Adrenal gland (tissue), 12 donors: ENCODE measurements around the gene PCDH9. TPM values are rescaled to one million over a fixed set of nuclear protein-coding genes. Genes with fewer than 3 reads are reported as not detected.
"Not testable (repeated sequence)": the region's sequence is repeated elsewhere in the genome, so short reads cannot be mapped to it uniquely, and the experiment has no call there.

ENCODE experiments used
- DNase-seq, 7 donors: peaks; one replicate each; pipeline ENCODE4 v3.0.0-alpha.2; 2019 to 2020
- H3K27ac ChIP-seq, 5 donors: fragments of 200-600 bp; sonication (generic) in 4 of 5; 1 replicate in 3 of 5; 2 replicates in 2 of 5; pipeline versions ENCODE4 v1.5.1 to v1.8.0; 2016 to 2020; ENCODE audit warnings: mild to moderate bottlenecking in 1 of 5
- H3K27me3 ChIP-seq: fragments of 200-600 bp; 2 replicates; pipeline ENCODE4 v1.8.0; 2021
- H3K36me3 ChIP-seq, 2 donors: fragments of 200-600 bp; replicated peaks in 1 of 2; 1 replicate in 1 of 2; 2 replicates in 1 of 2; pipeline versions ENCODE4 v1.5.1 to v1.8.0; 2018 to 2022
- H3K4me1 ChIP-seq, 2 donors: fragments of 200-600 bp; replicated peaks in 1 of 2; 1 replicate in 1 of 2; 2 replicates in 1 of 2; pipeline versions ENCODE4 v1.5.1 to v1.8.0; 2018 to 2021
- H3K4me3 ChIP-seq, 4 donors: fragments of 200-600 bp; sonication (generic) in 3 of 4; one replicate each; pipeline ENCODE4 v1.5.1; 2016 to 2018
- H3K9me3 ChIP-seq, 3 donors: fragments of 200-600 bp; sonication (generic) in 1 of 3; replicated peaks in 1 of 3; 1 replicate in 2 of 3; 2 replicates in 1 of 3; pipeline versions ENCODE4 v1.5.1 to v1.8.0; 2016 to 2021
- POLR2A ChIP-seq, 2 donors: fragments of 450-650 bp; IDR thresholded peaks; one replicate each; pipeline ENCODE4 v1.6.1; 2017; ENCODE audit warnings: antibody characterized with exemption in 2 of 2, mild to moderate bottlenecking in 2 of 2, moderate library complexity in 1 of 2
- WGBS, 4 donors: extraction: QIAGEN DNeasy Blood & Tissue Kit in 2 of 4; methylation state at CpG; one replicate each; pipeline versions ENCODE4 v1.1.5 to v1.1.7; 2013 to 2017; 5-methylcytosine and 5-hydroxymethylcytosine counted together
- intact Hi-C, 2 donors: fragments of 100-400 bp; cut with DNase I; formaldehyde crosslinking; loops; one replicate each; pipeline versions ENCODE4 v1.14.1 to v1.15.0; 2022 to 2023
- polyA plus RNA-seq, 3 donors: library from polyadenylated mRNA; stranded (reverse); fragments of 200-250 nt in 2 of 3; fragments of 350-450 nt in 1 of 3; fragmentation: Illumina TruSeq in 1 of 3; extraction: RNeasy Lipid Tissue Mini Kit (QIAGEN cat#74804) in 1 of 3; gene quantifications; one replicate each; pipeline ENCODE4 v1.2.3, GENCODE V29; 2013 to 2014
- total RNA-seq, 9 donors: library from RNA; depleted of rRNA in 4 of 9; stranded (reverse); fragments of >200 nt in 4 of 9; fragments of 120-200 nt in 1 of 9; fragmentation: NEBNext Ultra II Directional in 1 of 9; extraction: Animal tissue kit (Norgen Biotek cat#: 25700) in 1 of 9; gene quantifications; one replicate each; pipeline versions ENCODE4 v1.1.0 to v1.2.4, GENCODE V29; 2013 to 2023
- TF ChIP-seq, protein P1 (sequence below), 6 experiments: fragments of 450-650 bp in 4 of 6; fragments of 200-600 bp in 2 of 6; sonication (generic) in 1 of 6; IDR thresholded peaks; 1 replicate in 5 of 6; 2 replicates in 1 of 6; pipeline versions ENCODE4 v1.5.1 to v1.8.0; 2016 to 2021; ENCODE audit warnings: antibody characterized with exemption in 6 of 6, mild to moderate bottlenecking in 2 of 6, moderate library complexity in 1 of 6
- donor health status: healthy with polysubstance abuse.
- donor health status: Bipolar disorder and iron deficiency.
- donor health status: DM: yes; HTN: yes; CAD: no.
- donor health status: DM: no; HTN: no; CAD: no.
- donor health status: DM: no; HTN: no; CAD: no.
- donor health status: DM: yes; HTN: yes; CAD: no.

The PCDH9 gene
- total and polyA plus RNA-seq, 12 donors, result 0.71 to 10.9 (median 3.6) TPM

DNA sequence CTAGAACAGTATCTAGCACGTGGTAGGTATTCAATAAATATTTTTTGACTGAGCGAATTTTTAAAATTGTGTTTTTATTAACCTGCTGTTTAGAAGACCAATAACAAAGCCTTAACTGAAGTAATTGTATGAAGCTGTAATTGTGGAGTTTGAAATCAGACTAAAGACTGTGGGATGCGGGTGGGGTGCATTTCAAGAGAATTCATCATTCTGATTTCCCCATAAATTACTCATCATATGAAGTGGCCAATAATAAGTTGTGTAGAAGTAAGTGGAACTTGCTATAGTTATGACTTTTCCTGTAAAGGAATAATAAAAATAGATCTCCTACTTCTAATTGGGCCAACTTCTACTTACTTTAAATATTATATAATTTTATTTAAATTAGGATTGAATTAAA lies 449.3 kb downstream of the PCDH9 start:
- no peaks in the 10 kb centered on the region for H3K9me3 ChIP-seq
- intact Hi-C loops, result no loop called here
- no peaks in the 10 kb centered on the region for H3K27me3 ChIP-seq
- DNase-seq, result no peak
- H3K36me3 ChIP-seq, result no peaks in the 10 kb centered on the region
- no peak overlapping the region for H3K27ac ChIP-seq
- no peak overlapping the region for H3K4me3 ChIP-seq
- 82 to 87% (median 83%) methylated on average over 3 of the region's 3 CpGs for WGBS, 4 donors
- TF ChIP-seq, protein P1, sequence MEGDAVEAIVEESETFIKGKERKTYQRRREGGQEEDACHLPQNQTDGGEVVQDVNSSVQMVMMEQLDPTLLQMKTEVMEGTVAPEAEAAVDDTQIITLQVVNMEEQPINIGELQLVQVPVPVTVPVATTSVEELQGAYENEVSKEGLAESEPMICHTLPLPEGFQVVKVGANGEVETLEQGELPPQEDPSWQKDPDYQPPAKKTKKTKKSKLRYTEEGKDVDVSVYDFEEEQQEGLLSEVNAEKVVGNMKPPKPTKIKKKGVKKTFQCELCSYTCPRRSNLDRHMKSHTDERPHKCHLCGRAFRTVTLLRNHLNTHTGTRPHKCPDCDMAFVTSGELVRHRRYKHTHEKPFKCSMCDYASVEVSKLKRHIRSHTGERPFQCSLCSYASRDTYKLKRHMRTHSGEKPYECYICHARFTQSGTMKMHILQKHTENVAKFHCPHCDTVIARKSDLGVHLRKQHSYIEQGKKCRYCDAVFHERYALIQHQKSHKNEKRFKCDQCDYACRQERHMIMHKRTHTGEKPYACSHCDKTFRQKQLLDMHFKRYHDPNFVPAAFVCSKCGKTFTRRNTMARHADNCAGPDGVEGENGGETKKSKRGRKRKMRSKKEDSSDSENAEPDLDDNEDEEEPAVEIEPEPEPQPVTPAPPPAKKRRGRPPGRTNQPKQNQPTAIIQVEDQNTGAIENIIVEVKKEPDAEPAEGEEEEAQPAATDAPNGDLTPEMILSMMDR (IDR thresholded peaks at IDR 0.05), result no peak
- no peak for TF ChIP-seq POLR2A (IDR thresholded peaks at IDR 0.05)
- no peaks in the 10 kb centered on the region for H3K4me1 ChIP-seq

DNA sequence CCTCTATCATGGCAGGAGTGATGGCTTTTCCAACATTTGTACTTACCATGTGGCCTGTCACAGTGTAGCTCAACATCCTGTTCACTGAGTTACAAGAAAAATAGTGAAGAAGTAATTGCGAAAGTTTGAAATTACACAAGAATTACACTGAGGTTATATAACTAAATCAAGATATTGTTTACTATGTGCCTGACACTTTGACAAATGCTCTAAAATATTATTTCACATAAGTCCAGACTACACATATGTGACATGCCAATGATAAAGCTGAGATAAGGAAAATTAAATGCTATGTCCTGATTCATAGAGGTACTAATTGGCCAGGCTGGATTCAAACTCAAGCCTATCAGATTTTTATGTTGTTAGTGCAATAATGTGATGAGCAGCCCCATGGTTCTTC lies 451.7 kb downstream of the PCDH9 start:
- 67 to 80% (median 75%) methylated on average over 1 of the region's 1 CpG for WGBS, 4 donors
- intact Hi-C loops, result no loop called here
- no peaks in the 10 kb centered on the region for H3K4me1 ChIP-seq

GRCh38 chr13:66775196-66775595 lies 454.9 kb downstream of the PCDH9 start:
- Histone ChIP-seq H3K27ac (no peak overlapping the region), H3K4me1 (no peaks in the 10 kb centered on the region), H3K36me3 (no peaks in the 10 kb centered on the region), H3K27me3 (no peaks in the 10 kb centered on the region), H3K9me3 (no peaks in the 10 kb centered on the region), H3K4me3 (no peak overlapping the region)
- no peak for TF ChIP-seq POLR2A (IDR thresholded peaks at IDR 0.05)
- TF ChIP-seq, protein P1 (IDR thresholded peaks at IDR 0.05), result no peak
- 53 to 69% (median 64%) methylated on average over 3 of the region's 3 CpGs for WGBS, 4 donors
- intact Hi-C loops, result no loop called here
- no peak for DNase-seq

More for the DNA sequence above, 451.7 kb downstream of the PCDH9 start:
- no peaks in the 10 kb centered on the region for H3K27me3 ChIP-seq
- DNase-seq, result no peak
- H3K4me3 ChIP-seq, result no peak overlapping the region
- H3K9me3 ChIP-seq, result no peaks in the 10 kb centered on the region
- no peak overlapping the region for H3K27ac ChIP-seq
- H3K36me3 ChIP-seq, result no peaks in the 10 kb centered on the region
- no peak for TF ChIP-seq POLR2A (IDR thresholded peaks at IDR 0.05)

- H3K27ac ChIP-seq, result no peak overlapping the region
- H3K27me3 ChIP-seq, result no peaks in the 10 kb centered on the region
- no peak for DNase-seq
- intact Hi-C loops, result no loop called here
- H3K4me3 ChIP-seq, result no peak overlapping the region
- no peaks in the 10 kb centered on the region for H3K36me3 ChIP-seq
- H3K9me3 ChIP-seq, result no peaks in the 10 kb centered on the region
- 77 to 87% (median 77%) methylated on average over 2 of the region's 2 CpGs for WGBS, 4 donors
- TF ChIP-seq POLR2A (IDR thresholded peaks at IDR 0.05), result no peak
- TF ChIP-seq, protein P1 (IDR thresholded peaks at IDR 0.05), result no peak
- no peaks in the 10 kb centered on the region for H3K4me1 ChIP-seq
Measured at GRCh38 chr13:66774046-66774445, 456.1 kb downstream of the PCDH9 start.

- TF ChIP-seq POLR2A (IDR thresholded peaks at IDR 0.05), result no peak
- TF ChIP-seq, protein P1 (IDR thresholded peaks at IDR 0.05), result no peak
- no peaks in the 10 kb centered on the region for H3K36me3 ChIP-seq
- H3K4me3 ChIP-seq, result no peak overlapping the region
- H3K9me3 ChIP-seq, result no peaks in the 10 kb centered on the region
- H3K27ac ChIP-seq, result no peak overlapping the region
- H3K27me3 ChIP-seq, result no peaks in the 10 kb centered on the region
- H3K4me1 ChIP-seq, result no peaks in the 10 kb centered on the region
- intact Hi-C loops, result no loop called here
- DNase-seq, result no peak
Measured at GRCh38 chr13:66765559-66765958, 464.6 kb downstream of the PCDH9 start.

GRCh38 chr13:66760678-66761077 lies 469.5 kb downstream of the PCDH9 start:
- DNase-seq, H3K4me3 ChIP-seq, H3K36me3 ChIP-seq, H3K9me3 ChIP-seq, H3K4me1 ChIP-seq, H3K27ac ChIP-seq, intact Hi-C loops, H3K27me3 ChIP-seq: not testable (repeated sequence)
- 76 to 85% (median 80%) methylated on average over 4 of the region's 4 CpGs for WGBS, 4 donors
